Measurements from ENCODE around the gene DLGAP1. TPM values are rescaled to one million over a fixed set of nuclear protein-coding genes. Genes with fewer than 3 reads are reported as not detected.
A peak's percentile ranks its signal among the peaks of the same experiment; 100 is the strongest.
"Not testable (repeated sequence)": the region's sequence is repeated elsewhere in the genome, so short reads cannot be mapped to it uniquely, and the experiment has no call there.

DLGAP1 gene
- total RNA-seq, 1 experiment from 2014 or later = 0.14 TPM

DNA sequence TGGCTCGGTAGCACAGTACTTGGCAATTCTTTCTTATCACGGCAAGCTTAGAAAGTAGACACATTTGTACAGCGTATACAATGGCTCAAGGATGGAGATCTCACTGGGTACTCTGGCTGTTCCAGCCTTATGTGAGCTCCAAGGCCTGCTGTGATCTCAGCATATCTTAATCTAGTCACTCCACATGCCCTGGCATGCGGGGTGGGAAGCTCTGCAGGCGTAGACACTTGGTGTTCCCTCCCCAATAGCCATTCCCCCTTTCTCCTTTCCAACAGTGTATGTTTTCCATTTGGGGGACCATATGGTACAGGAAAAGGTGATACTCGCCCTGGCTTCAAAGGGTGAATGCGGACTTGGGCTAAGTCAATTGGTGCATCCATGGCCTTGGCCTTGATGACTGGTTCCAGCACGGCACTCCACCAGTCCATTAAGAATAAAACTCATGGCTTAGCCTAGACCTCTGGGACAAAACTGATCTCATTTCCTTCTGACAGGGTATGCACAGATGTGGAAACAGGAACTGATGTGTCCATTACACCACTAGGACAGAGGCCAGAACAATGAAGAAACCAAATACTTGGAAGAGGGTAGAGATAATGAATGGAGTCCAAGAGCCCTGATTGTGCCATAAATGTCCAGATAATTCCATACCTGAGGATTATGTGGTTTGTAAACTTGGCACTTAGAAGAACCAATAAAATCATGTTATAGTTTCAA is 976.7 kb downstream of the DLGAP1 start:
- DNase-seq (ENCODE audit: low read depth) = no peak
- in situ Hi-C loops (cut with HindIII; ENCODE audit: low pct_unique_long_range_greater_than_20kb, low sequenced_read_pairs) = no loop called here

GRCh38 chr18:3472681-3473544 is 982.2 kb downstream of the DLGAP1 start:
- in situ Hi-C loops (cut with HindIII; ENCODE audit: low pct_unique_long_range_greater_than_20kb, low sequenced_read_pairs) = no loop called here
- no peak for DNase-seq (ENCODE audit: low read depth)

DNA sequence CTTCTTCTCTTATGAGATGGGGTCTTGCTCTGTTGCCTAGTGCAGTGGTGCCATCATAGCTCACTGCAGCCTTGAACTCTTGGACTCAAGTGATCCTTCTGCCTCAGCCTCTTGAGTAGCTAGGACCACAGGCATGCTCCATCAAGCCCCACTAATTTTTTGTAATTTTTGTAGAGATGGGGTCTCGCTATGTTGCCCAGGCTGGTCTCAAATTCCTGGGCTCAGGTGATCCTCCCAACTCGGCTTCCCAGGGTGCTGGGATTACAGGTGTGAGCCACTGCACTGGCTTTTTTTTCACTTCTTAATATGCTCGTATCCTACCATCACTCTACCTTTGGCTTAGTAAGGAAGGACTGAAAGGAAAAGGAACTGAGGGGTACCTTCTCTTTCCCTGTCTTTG is 983.0 kb downstream of the DLGAP1 start:
- DNase-seq (ENCODE audit: low read depth); in situ Hi-C loops (cut with HindIII; ENCODE audit: low pct_unique_long_range_greater_than_20kb, low sequenced_read_pairs): not testable (repeated sequence)

GRCh38 chr18:3471141-3471648 is 983.9 kb downstream of the DLGAP1 start:
- in situ Hi-C loops (cut with HindIII; ENCODE audit: low pct_unique_long_range_greater_than_20kb, low sequenced_read_pairs) = no loop called here
- no peak for DNase-seq (ENCODE audit: low read depth)

DNA sequence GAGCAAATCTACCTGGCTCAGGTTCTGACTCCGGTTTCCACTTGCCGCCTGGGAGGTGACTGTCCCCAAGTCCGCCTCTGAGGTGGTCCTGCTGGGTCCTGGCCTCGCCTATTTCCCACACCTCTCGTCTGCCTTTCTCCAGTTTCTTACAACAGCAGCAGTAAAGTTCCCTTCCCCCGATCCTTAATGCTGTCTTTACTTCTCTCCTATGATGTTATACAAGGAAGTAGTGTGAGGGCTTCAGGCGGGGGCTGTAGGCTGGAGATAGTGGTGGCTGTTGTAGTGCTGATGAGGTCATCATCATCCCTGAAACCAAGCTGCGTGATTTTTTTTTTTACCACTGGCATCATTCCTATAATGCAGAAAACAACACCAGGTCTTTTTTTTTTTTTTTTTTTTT is 986.3 kb downstream of the DLGAP1 start:
- in situ Hi-C loops (cut with HindIII; ENCODE audit: low pct_unique_long_range_greater_than_20kb, low sequenced_read_pairs) = no loop called here
- DNase-seq (ENCODE audit: low read depth) = peak; percentile 32

DNA sequence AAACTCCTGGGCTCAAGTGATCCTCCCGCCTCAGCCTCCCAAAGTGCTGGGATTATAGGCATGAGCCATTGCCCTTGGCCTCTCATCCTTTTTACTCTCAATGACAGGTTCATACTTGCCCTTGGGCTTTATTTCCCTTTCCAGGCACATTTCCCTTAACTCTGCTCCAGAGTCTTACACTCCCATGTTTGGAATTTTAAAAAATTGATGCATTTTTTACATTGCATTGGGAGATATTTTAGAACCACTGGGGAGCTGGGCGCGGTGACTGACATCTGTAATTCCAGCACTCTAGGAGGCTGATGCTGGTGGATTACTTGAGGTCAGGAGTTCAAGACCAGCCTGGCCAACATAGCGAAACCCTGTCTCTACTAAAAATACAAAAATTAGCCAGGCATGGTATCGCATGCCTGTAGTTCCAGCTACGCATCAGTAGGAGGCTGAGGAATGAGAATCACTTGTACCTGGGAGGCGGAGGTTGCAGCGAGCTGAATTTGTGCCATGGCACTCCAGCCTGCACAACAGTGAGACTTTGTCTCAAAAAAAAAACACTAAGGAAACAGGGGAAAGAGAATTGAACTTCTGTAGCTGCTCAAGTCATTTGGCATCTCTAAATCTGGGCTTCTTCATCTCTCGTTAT is 986.9 kb downstream of the DLGAP1 start:
- in situ Hi-C loops (cut with HindIII; ENCODE audit: low pct_unique_long_range_greater_than_20kb, low sequenced_read_pairs) = no loop called here
- no peak for DNase-seq (ENCODE audit: low read depth)

GRCh38 chr18:3466872-3467271 is 988.2 kb downstream of the DLGAP1 start:
- in situ Hi-C loops (cut with HindIII; ENCODE audit: low pct_unique_long_range_greater_than_20kb, low sequenced_read_pairs) = no loop called here
- no peak for DNase-seq (ENCODE audit: low read depth)

DNA sequence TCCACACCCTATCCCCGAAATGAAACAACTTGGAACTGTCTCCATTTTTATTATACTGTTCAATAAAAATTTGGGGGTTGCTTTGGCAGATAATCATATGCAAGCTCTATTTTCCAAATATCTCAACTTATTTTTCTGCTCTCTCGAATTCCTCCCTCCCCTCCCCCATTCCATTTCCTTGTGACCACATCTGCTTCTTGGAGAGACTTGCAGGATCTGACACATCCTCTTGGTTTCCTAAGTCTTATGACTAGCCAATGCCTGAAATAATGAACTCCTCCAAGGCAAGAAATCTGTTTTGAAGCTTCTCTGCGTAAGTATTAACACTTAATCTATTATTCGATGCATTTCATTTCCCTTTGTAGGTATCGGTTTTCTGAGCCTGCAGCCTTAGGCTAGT is 989.1 kb downstream of the DLGAP1 start:
- in situ Hi-C loops (cut with HindIII; ENCODE audit: low pct_unique_long_range_greater_than_20kb, low sequenced_read_pairs) = no loop called here
- peak; percentile 45 for DNase-seq (ENCODE audit: low read depth)

GRCh38 chr18:3463051-3463450 is 992.1 kb downstream of the DLGAP1 start:
- in situ Hi-C loops (cut with HindIII; ENCODE audit: low pct_unique_long_range_greater_than_20kb, low sequenced_read_pairs) = no loop called here
- peak; percentile 15 for DNase-seq (ENCODE audit: low read depth)

DNA sequence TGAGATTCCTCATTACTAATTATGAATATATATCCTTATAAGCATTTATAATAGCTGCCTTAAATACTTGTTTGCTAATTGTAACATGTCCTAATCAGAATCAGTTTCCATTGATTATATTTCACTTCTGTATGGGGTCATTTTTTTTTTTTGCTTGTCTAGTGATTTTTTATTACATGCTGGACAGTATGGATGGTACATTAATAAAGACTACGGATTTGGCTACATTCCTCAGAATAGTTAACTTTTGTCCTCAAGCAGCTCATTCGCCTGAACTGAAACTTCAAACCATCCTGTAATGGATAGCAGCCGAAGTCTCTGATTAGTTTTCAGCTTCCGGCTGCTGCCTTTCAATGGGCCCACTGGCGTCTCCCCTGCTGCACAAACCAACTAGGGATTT is 993.4 kb downstream of the DLGAP1 start:
- in situ Hi-C loops (cut with HindIII; ENCODE audit: low pct_unique_long_range_greater_than_20kb, low sequenced_read_pairs) = no loop called here
- peak; percentile 4 for DNase-seq (ENCODE audit: low read depth)

DNA sequence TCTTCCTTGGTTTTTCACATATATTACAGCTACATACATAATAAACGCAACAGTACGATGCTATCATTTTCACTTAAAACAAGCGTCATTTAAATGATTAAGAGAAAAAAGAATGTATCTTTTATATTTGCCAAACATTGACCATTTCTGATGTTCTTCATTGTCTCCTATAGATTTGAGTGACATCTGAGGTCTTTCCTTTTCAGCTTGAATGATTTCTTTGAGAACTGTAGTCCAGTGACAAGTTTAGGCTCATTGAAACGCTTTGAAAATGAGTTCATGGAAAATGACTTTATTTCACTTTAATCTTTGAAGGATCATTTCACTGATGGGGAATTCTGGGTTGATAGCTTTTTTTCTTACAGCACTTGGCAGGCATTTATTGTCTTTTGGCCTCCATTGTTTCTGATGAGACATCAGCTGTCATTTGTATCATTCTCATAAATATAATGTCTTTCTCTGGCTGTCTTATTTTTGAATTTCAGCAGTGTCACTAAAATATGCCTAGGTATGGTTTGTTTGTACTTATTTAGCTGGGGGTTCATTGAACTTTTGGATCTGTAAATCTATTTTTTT is 994.2 kb downstream of the DLGAP1 start:
- in situ Hi-C loops (cut with HindIII; ENCODE audit: low pct_unique_long_range_greater_than_20kb, low sequenced_read_pairs) = no loop called here

DNA sequence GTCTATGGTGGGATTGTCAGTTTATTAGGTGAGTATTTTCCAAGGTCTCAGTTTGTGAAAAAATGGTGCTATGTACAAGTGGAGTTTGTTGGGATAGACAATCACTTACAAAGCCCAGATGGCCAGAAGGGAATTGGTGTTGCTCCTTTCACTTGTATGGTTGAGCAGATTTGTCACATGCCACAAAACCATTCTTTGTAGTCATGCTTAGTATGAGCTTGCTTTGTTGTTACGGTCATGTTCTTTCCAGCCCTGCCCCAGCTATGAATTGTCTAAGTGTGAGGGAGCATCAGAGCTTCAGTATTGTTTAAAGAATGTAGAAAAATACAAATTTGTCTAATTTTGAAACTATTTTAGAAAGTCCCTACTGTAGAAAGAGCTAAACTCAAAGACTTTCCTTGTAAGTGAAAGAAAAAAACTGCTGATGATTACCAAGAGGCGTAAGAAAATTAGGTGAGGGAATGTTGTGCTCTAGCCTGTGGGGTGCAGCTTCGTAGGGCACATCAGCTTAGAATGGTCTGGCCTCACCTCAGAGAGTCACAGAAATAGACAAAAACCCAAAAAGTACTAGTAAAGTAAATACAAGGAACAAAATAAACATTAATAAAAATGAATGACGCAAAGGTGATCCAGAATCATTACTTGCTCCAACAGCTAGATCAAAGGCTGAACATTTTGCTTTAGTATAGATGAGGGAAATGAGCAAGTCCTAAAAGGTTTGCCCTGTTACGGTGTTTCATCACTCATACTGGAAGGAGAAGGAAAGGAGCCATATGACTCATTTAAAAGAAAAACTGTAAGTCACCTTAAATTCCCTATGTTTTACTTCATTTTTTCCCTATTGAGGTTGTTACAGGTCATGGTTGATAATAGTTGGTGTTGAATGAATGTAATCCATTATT is 995.9 kb downstream of the DLGAP1 start:
- DNase-seq (ENCODE audit: low read depth) = peak; percentile 61
- in situ Hi-C loops (cut with HindIII; ENCODE audit: low pct_unique_long_range_greater_than_20kb, low sequenced_read_pairs) = no loop called here

More for the DNA sequence above, 994.2 kb downstream of the DLGAP1 start:
- no peak for DNase-seq (ENCODE audit: low read depth)

DNA sequence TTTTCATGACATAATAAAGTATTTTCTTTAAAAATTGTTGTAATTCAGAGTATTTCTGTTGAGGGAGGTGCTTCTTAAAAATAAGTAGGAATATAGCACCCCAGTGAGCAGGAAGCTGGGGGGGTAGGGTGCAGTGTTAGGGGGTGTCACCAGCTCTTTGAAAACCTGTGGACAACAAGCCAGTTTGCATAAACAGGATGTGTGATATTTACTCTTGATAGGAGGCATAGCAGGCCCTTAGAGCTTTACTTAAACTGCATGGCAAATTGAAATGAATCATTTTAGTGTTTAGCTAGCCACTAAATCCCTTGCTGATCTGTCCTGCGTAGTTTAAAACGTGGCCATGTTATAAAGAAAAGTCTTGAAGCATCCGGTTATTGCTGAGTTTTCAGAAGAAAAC is 996.7 kb downstream of the DLGAP1 start:
- DNase-seq (ENCODE audit: low read depth) = no peak
- in situ Hi-C loops (cut with HindIII; ENCODE audit: low pct_unique_long_range_greater_than_20kb, low sequenced_read_pairs) = no loop called here

- DNase-seq (ENCODE audit: low read depth) = peak; percentile 65
- in situ Hi-C loops (cut with HindIII; ENCODE audit: low pct_unique_long_range_greater_than_20kb, low sequenced_read_pairs) = no loop called here
These were observed 997.8 kb downstream of the DLGAP1 start for GRCh38 chr18:3457261-3457724.

DNA sequence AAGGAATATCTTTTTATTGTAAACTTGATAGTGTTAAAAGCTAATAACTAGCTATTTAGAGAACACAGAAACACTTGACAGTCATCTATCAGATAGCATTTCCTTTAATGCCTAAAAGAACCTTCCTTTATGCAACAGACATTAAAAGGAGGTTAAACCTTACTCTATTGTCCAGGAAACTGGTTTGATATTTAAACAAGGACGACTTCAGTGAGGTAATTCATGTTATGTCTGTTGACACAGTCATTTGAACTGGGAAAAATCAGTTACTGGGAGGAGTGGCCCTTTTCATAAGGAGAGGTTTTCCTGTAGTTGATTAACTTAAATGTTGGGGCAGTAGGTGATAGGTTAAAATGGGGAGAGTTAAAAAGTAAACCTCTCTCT is 998.4 kb downstream of the DLGAP1 start:
- in situ Hi-C loops (cut with HindIII; ENCODE audit: low pct_unique_long_range_greater_than_20kb, low sequenced_read_pairs) = no loop called here
- peak; percentile 86 for DNase-seq (ENCODE audit: low read depth)

- peak; percentile 83 for DNase-seq (ENCODE audit: low read depth)
- in situ Hi-C loops (cut with HindIII; ENCODE audit: low pct_unique_long_range_greater_than_20kb, low sequenced_read_pairs) = no loop called here
These were observed 999.0 kb downstream of the DLGAP1 start for GRCh38 chr18:3455907-3456685.

- DNase-seq (ENCODE audit: low read depth) = no peak
- in situ Hi-C loops (cut with HindIII; ENCODE audit: low pct_unique_long_range_greater_than_20kb, low sequenced_read_pairs) = no loop called here
These were observed 999.9 kb downstream of the DLGAP1 start for GRCh38 chr18:3455090-3455635.
